ENCODE measurements around the gene BEX2. TPM values are rescaled to one million over a fixed set of nuclear protein-coding genes. Genes with fewer than 3 reads are reported as not detected.
A peak's percentile ranks its signal among the peaks of the same experiment; 100 is the strongest.

Gene BEX2
- total and polyA plus RNA-seq, 7 experiments from 2014 or later, result 4.8 to 126 (median 47.0) TPM

DNA sequence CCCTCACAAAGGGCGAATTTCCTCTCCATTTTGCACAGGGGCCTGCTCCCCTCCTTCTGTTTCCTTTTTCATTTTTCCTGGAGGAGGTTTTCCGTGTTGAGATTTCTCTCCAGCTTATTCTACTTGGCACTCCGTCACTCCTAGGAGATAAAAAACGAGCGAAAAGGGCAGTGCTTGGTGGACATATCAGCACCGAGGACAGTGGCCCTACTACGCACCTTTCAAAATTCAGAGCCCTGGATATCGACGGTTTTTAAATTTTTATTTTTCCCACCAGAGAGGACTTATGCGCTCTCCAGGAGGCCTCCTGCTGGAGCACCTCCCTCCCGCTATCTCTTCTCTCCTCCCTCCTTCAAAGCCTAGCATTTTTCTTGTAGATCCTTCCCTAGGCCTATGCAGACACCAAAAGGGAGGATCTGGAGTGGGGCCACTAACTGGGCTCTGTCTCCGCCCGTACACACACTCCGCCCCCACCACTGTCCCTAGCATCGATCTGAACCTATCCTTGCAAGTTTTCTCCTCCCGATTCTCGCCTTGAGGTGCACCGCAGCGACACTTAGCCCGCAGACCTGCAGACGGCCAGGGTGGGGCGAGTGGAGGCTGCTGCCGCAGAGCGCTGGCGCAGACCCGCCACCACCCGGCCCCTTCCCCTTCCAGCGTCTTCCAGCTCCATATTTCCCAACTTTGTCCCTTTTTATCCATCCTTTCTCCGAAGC lies 37.0 kb upstream of the BEX2 start:
- Mint-ChIP-seq H3K27me3 (peaks cover 0 to 8% (median 0%) of the 10 kb centered on the region in 5 donors), H3K4me1 (peaks cover 0 to 5% (median 3%) of the 10 kb centered on the region in 7 donors), H3K36me3 (no peaks in the 10 kb centered on the region), H3K4me3 (no peak overlapping the region), H3K9me3 (no peaks in the 10 kb centered on the region), H3K27ac (no peak overlapping the region)
- H3K27ac ChIP-seq (ENCODE audit: low read depth, low read length), result no peak overlapping the region
- no peaks in the 10 kb centered on the region for H3K9me3 ChIP-seq (ENCODE audit: control insufficient read depth in 2 of 3, low read length in 3 of 3)
- H3K36me3 ChIP-seq (ENCODE audit: control insufficient read depth in 2 of 3, insufficient read depth in 3 of 3, low read length in 3 of 3), result no peaks in the 10 kb centered on the region
- H3K4me1 ChIP-seq (ENCODE audit: control insufficient read depth in 2 of 2, insufficient read depth in 2 of 2, low read length in 2 of 2), result no peaks in the 10 kb centered on the region
- no peaks in the 10 kb centered on the region for H3K27me3 ChIP-seq (ENCODE audit: control insufficient read depth in 2 of 2, insufficient read depth in 2 of 2, low read length in 2 of 2)
- ChIA-PET CTCF (interaction anchor here (1.1 to 1.7 kb wide), 2 partner anchors 117 to 142 kb away, joined by 3 to 8 read pairs; no protein-coding TSS in a partner anchor), POLR2A (interaction anchor here (1.2 kb wide), 1 partner anchor 9 kb away, joined by 4 read pairs; no protein-coding TSS in a partner anchor)
- DNase-seq (no peak), ATAC-seq (no peak)
- H3K4me3 ChIP-seq (ENCODE audit: low read length), result no peak overlapping the region
- intact Hi-C loops (cut with micrococcal nuclease), result loop anchor here in 1 of 2 donors (10.0 kb wide), 1 partner anchor 93 kb away; the partner anchor contains the start of gene TCEAL8

DNA sequence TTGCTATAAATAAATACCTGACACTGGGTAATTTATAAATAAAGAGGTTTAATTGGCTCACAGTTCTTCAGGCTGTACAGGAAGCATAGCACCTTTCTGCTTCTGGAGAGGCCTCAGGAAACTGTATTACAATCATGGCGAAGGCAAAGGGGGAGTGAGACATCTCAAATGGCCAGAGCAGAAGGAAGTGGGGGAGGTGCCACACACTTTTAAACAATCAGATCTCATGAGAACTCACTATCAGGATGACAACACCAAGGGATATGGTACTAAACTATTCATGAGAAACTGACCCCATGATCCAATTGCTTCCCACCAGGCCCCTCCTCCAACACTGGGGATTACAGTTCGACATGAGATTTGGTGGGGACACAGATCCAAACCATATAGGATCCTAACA lies 33.8 kb upstream of the BEX2 start:
- Histone ChIP-seq H3K4me1 (ENCODE audit: control insufficient read depth in 2 of 2, insufficient read depth in 2 of 2, low read length in 2 of 2) (no peaks in the 10 kb centered on the region), H3K36me3 (ENCODE audit: control insufficient read depth in 2 of 3, insufficient read depth in 3 of 3, low read length in 3 of 3) (no peaks in the 10 kb centered on the region), H3K4me3 (ENCODE audit: low read length) (no peak overlapping the region), H3K27ac (ENCODE audit: low read depth, low read length) (no peak overlapping the region), H3K9me3 (ENCODE audit: control insufficient read depth in 2 of 3, low read length in 3 of 3) (no peaks in the 10 kb centered on the region), H3K27me3 (ENCODE audit: control insufficient read depth in 2 of 2, insufficient read depth in 2 of 2, low read length in 2 of 2) (no peaks in the 10 kb centered on the region)
- ChIA-PET CTCF (no interaction called here), POLR2A (no interaction called here)
- no peaks in the 10 kb centered on the region for H3K36me3 Mint-ChIP-seq
- no peak overlapping the region for H3K4me3 Mint-ChIP-seq
- peaks cover 0 to 8% (median 0%) of the 10 kb centered on the region in 5 donors for H3K27me3 Mint-ChIP-seq
- H3K27ac Mint-ChIP-seq, result no peak overlapping the region
- intact Hi-C loops (cut with micrococcal nuclease), result loop anchor here in 1 of 2 donors (10.0 kb wide), 1 partner anchor 90 kb away; the partner anchor contains the start of gene TCEAL8
- peaks cover 0 to 5% (median 4%) of the 10 kb centered on the region in 7 donors for H3K4me1 Mint-ChIP-seq
- DNase-seq (no peak), ATAC-seq (no peak)
- no peaks in the 10 kb centered on the region for H3K9me3 Mint-ChIP-seq

DNA sequence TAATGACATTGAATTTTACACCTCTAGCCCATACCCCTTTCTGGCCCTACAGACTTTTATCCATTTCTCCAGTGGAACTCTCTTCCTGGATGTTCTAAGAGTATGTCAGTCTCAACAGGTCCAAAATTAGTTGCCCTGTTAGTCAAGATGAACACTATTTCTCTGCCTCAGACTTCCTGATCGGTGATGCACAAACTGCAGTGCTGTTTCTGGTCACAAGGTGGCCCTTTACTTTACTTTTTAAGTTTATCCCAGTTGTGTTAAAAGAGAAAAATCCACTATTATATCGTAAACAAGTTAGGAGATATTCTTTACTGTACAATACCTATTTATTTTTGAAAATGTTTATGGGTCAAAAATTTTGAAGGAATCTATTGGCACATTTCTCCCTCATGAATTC lies 32.3 kb upstream of the BEX2 start:
- CTCF ChIA-PET, result interaction anchor here (1.0 to 1.7 kb wide), 3 partner anchors 118 to 121 kb away, joined by 4 to 11 read pairs (median 6); no protein-coding TSS in a partner anchor

DNA sequence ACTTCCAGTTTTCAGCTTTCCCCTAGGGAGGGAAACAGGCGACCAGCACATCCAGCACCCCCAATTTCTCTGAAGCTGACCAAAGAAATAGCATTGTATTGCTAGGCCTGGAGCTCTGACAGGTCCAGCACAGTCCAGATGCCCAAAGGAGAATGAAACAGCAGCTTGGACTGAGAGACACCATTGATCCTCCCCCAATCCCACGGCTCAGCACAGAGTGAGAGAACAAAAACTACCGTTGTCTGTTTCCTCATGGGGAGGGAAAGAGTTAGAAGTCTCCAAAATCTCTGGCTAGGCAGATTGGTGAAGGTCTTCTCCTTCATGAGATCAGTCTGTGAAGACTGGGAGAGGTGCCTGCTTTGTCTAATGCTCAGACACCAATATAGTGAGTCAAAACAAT lies 27.9 kb upstream of the BEX2 start:
- Histone ChIP-seq H3K27ac (ENCODE audit: low read depth, low read length) (no peak overlapping the region), H3K4me3 (ENCODE audit: low read length) (no peak overlapping the region), H3K9me3 (ENCODE audit: control insufficient read depth in 2 of 3, low read length in 3 of 3) (no peaks in the 10 kb centered on the region), H3K36me3 (ENCODE audit: control insufficient read depth in 2 of 3, insufficient read depth in 3 of 3, low read length in 3 of 3) (no peaks in the 10 kb centered on the region), H3K4me1 (ENCODE audit: control insufficient read depth in 2 of 2, insufficient read depth in 2 of 2, low read length in 2 of 2) (no peaks in the 10 kb centered on the region), H3K27me3 (ENCODE audit: control insufficient read depth in 2 of 2, insufficient read depth in 2 of 2, low read length in 2 of 2) (no peaks in the 10 kb centered on the region)
- ATAC-seq (no peak), DNase-seq (no peak)
- Mint-ChIP-seq H3K4me1 (peaks cover 0 to 5% (median 4%) of the 10 kb centered on the region in 7 donors), H3K27me3 (peaks cover 0 to 14% (median 0%) of the 10 kb centered on the region in 5 donors), H3K36me3 (no peaks in the 10 kb centered on the region), H3K4me3 (no peak overlapping the region), H3K27ac (no peak overlapping the region), H3K9me3 (no peaks in the 10 kb centered on the region)
- intact Hi-C loops (cut with micrococcal nuclease), result no loop called here
- ChIA-PET POLR2A (no interaction called here), CTCF (interaction anchor here (1.1 to 1.5 kb wide), 3 partner anchors 90 to 125 kb away, joined by 3 to 6 read pairs (median 5); no protein-coding TSS in a partner anchor)

More for the DNA sequence above, 32.3 kb upstream of the BEX2 start:
- Histone ChIP-seq H3K27ac (ENCODE audit: low read depth, low read length) (no peak overlapping the region), H3K9me3 (ENCODE audit: control insufficient read depth in 2 of 3, low read length in 3 of 3) (no peaks in the 10 kb centered on the region), H3K36me3 (ENCODE audit: control insufficient read depth in 2 of 3, insufficient read depth in 3 of 3, low read length in 3 of 3) (no peaks in the 10 kb centered on the region), H3K4me3 (ENCODE audit: low read length) (no peak overlapping the region), H3K27me3 (ENCODE audit: control insufficient read depth in 2 of 2, insufficient read depth in 2 of 2, low read length in 2 of 2) (no peaks in the 10 kb centered on the region), H3K4me1 (ENCODE audit: control insufficient read depth in 2 of 2, insufficient read depth in 2 of 2, low read length in 2 of 2) (no peaks in the 10 kb centered on the region)
- H3K4me3 Mint-ChIP-seq, result no peak overlapping the region
- H3K27ac Mint-ChIP-seq, result peak overlapping the region in 2 of 9 donors; percentile 13 to 23
- H3K4me1 Mint-ChIP-seq, result peaks cover 0 to 5% (median 4%) of the 10 kb centered on the region in 7 donors
- H3K9me3 Mint-ChIP-seq, result no peaks in the 10 kb centered on the region
- H3K27me3 Mint-ChIP-seq, result peaks cover 0 to 8% (median 0%) of the 10 kb centered on the region in 5 donors
- intact Hi-C loops (cut with micrococcal nuclease), result loop anchor here (1.0 to 10.0 kb wide), 6 partner anchors 14 to 146 kb away; partner anchors contain the start of genes BEX3 (in 1 of the 2), TCEAL8 (in 1 of the 2) and TCEAL9 (in 1 of the 2)
- DNase-seq (peak in 7 of 9 donors; percentile 7 to 55 (median 33)), ATAC-seq (peak; percentile 46)
- POLR2A ChIA-PET, result no interaction called here
- H3K36me3 Mint-ChIP-seq, result no peaks in the 10 kb centered on the region

DNA sequence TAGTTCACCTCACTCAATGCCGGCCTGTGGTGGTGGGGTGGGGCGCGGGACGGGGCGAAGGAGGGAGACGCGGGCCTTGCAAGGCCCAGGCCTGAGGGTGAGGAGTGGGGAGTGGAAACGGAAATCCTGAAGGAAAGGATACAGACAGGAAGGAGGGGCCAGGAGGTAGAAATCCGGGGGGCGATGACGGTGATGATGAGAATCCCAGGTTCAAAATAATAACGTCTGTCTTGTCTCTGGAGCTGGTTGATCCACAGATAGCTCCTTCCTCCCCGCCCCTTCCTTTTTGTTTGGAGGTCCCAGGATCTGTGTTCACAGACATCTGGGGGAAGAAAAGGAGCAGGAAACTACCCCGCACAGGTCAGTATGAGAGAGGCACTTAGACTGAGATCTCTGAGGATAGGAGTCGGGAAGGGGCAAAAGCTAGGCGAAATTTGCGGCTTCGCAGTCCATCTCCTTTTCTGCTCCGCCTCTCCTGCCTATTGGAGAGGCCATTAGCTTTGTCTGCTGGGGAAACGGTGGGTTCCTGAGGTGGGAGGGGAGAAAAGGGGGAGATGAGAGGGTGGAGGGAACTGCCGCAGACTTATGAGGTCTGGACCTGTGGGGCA lies 20.0 kb upstream of the BEX2 start:
- Histone ChIP-seq H3K36me3 (ENCODE audit: control insufficient read depth in 2 of 3, insufficient read depth in 3 of 3, low read length in 3 of 3) (no peaks in the 10 kb centered on the region), H3K4me3 (ENCODE audit: low read length) (no peak overlapping the region), H3K9me3 (ENCODE audit: control insufficient read depth in 2 of 3, low read length in 3 of 3) (no peaks in the 10 kb centered on the region), H3K27me3 (ENCODE audit: control insufficient read depth in 2 of 2, insufficient read depth in 2 of 2, low read length in 2 of 2) (no peaks in the 10 kb centered on the region), H3K27ac (ENCODE audit: low read depth, low read length) (no peak overlapping the region), H3K4me1 (ENCODE audit: control insufficient read depth in 2 of 2, insufficient read depth in 2 of 2, low read length in 2 of 2) (no peaks in the 10 kb centered on the region)
- Mint-ChIP-seq H3K27ac (no peak overlapping the region), H3K27me3 (peaks cover 18 to 26% (median 19%) of the 10 kb centered on the region in 5 donors), H3K4me3 (peak overlapping the region in 1 of 10 donors; percentile 32), H3K36me3 (no peaks in the 10 kb centered on the region), H3K9me3 (no peaks in the 10 kb centered on the region), H3K4me1 (peaks cover 0 to 6% (median 0%) of the 10 kb centered on the region in 7 donors)
- CTCF ChIA-PET, result no interaction called here
- POLR2A ChIA-PET, result no interaction called here
- DNase-seq, result no peak
- ATAC-seq, result no peak
- intact Hi-C loops (cut with micrococcal nuclease), result no loop called here

DNA sequence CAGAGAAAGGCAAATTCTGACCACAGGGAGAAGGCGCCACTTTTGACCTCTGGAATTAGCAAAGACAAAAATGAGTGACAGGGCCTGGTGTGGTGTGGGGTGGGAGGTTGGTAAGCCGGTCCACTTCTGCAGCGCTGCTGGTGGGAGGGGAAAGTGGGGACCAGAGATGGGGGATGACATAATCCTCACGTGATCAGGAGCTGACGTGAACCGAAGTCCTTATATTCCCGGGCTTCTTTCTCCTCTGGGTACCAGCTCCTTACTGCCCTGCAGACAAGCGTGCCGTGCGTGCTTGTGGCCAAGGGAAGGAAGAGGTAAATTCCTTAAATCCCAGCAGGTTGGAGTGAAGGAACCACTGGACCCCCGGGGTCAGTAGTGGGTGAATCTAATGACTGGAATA lies 19.2 kb upstream of the BEX2 start, which contains the start of gene TCEAL7:
Gene TCEAL7, plus strand, starts transcription at position 249 of the 400 bp plus-strand sequence. CDS start 1,165 bp downstream, outside the sequence.
- no peak for ATAC-seq
- H3K27ac Mint-ChIP-seq, result no peak within 1 kb of the TSS

More for the DNA sequence above, 19.2 kb upstream of the BEX2 start, which contains the start of gene TCEAL7:
- intact Hi-C loops (cut with micrococcal nuclease), result no loop called here
- Mint-ChIP-seq H3K36me3 (no peaks in the 10 kb centered on the region), H3K9me3 (no peaks in the 10 kb centered on the region), H3K4me3 (peak within 1 kb of the TSS in 1 of 10 donors; percentile 32), H3K27me3 (peaks cover 18 to 26% (median 19%) of the 10 kb centered on the region in 5 donors), H3K4me1 (peaks cover 0 to 6% (median 0%) of the 10 kb centered on the region in 7 donors)
- no peaks in the 10 kb centered on the region for H3K4me1 ChIP-seq (ENCODE audit: control insufficient read depth in 2 of 2, insufficient read depth in 2 of 2, low read length in 2 of 2)
- H3K4me3 ChIP-seq (ENCODE audit: low read length), result no peak within 1 kb of the TSS
- ChIA-PET POLR2A (no interaction called here), CTCF (no interaction called here)
- no peaks in the 10 kb centered on the region for H3K9me3 ChIP-seq (ENCODE audit: control insufficient read depth in 2 of 3, low read length in 3 of 3)
- no peaks in the 10 kb centered on the region for H3K36me3 ChIP-seq (ENCODE audit: control insufficient read depth in 2 of 3, insufficient read depth in 3 of 3, low read length in 3 of 3)
- DNase-seq, result no peak
- no peak within 1 kb of the TSS for H3K27ac ChIP-seq (ENCODE audit: low read depth, low read length)
- no peaks in the 10 kb centered on the region for H3K27me3 ChIP-seq (ENCODE audit: control insufficient read depth in 2 of 2, insufficient read depth in 2 of 2, low read length in 2 of 2)
